ENCODE data around the gene KIAA0753. TPM values are rescaled to one million over a fixed set of nuclear protein-coding genes. Genes with fewer than 3 reads are reported as not detected.

The KIAA0753 gene
- total and polyA plus RNA-seq, 2 of the 13 experiments (the other 11 are each of a cell fraction or from before 2014, with no cell fraction given), result 5.2 to 9.1 TPM

DNA sequence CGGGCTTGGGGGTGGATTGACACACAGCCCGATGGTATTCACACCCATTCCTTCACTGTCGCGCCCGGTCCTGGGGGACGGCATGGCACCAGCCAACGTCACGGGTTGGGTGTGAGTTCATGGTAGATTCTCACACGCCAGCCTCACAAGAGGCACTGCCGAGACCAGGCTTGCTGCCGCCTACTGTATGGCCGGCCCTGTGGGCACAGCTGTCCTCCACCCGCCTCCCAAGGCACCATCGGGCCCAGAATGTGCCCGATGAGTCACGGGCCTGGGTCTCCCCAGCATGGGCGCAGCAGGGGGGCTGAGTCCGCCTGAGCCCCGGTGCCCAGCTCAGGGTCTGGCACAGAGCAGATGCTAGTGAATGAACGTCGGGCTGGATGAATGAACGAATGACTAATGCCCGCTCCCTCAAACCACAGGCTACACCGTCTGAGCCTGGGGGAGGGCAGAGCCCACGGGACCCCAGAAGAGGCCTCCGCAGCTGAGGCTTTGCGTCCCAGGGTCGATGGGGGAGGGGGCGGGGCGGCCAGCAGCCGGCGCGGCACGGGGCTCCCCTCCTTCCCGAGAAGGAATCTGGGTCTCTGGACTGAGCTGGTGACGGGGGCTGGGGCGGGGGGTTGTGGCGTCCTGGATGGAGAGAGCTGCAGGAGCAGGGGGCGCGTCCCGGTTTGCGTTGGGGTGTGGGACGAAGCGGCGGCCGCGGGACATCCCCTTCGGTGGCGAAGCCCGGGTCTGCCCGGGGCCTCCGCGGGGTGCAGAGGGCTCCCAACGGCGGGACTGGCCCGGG, 85.0 kb downstream of the KIAA0753 start (continued):
- TF ChIP-seq, protein P1, sequence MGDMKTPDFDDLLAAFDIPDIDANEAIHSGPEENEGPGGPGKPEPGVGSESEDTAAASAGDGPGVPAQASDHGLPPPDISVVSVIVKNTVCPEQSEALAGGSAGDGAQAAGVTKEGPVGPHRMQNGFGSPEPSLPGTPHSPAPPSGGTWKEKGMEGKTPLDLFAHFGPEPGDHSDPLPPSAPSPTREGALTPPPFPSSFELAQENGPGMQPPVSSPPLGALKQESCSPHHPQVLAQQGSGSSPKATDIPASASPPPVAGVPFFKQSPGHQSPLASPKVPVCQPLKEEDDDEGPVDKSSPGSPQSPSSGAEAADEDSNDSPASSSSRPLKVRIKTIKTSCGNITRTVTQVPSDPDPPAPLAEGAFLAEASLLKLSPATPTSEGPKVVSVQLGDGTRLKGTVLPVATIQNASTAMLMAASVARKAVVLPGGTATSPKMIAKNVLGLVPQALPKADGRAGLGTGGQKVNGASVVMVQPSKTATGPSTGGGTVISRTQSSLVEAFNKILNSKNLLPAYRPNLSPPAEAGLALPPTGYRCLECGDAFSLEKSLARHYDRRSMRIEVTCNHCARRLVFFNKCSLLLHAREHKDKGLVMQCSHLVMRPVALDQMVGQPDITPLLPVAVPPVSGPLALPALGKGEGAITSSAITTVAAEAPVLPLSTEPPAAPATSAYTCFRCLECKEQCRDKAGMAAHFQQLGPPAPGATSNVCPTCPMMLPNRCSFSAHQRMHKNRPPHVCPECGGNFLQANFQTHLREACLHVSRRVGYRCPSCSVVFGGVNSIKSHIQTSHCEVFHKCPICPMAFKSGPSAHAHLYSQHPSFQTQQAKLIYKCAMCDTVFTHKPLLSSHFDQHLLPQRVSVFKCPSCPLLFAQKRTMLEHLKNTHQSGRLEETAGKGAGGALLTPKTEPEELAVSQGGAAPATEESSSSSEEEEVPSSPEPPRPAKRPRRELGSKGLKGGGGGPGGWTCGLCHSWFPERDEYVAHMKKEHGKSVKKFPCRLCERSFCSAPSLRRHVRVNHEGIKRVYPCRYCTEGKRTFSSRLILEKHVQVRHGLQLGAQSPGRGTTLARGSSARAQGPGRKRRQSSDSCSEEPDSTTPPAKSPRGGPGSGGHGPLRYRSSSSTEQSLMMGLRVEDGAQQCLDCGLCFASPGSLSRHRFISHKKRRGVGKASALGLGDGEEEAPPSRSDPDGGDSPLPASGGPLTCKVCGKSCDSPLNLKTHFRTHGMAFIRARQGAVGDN (CRISPR knock-in tag; IDR thresholded peaks at IDR 0.05), result peak; percentile 17; the same call in 1 of the 2 replicates

DNA sequence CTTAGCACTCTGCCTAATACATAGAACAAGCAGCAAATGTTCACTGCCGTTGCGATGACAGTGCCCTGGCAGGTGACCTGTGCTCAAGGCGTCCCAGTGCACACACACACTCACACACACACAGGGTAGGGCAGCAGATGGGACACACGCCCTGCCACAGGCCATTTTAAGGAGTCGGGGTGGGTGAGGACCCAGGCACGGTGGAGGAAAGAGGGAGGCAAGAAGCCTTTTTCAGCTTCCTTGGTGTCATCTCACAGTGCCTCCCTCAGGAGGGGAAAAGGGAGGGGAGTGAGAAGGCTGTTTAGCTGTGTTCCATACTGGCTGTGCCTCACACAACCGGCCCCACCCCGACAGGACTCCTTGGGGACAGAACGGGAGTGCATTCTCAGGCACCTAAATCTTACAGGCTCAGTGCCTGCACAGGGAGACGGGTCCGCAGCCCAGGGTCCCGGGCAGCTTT, 85.6 kb downstream of the KIAA0753 start:
- ChIA-PET CTCF (ENCODE audit: low intra/inter-chr PET ratio, low total read pairs) (no interaction called here), POLR2A (no interaction called here)
- no TSS peak for BruUV-seq (replicated peaks)
- DNase-seq (ENCODE audit: low spot score) (no peak), ATAC-seq (no peak; the same call in 2 of the 3 replicates), FAIRE-seq (no peak)
- H3K79me2 ChIP-seq (ENCODE audit: insufficient read depth, low read length), result no peaks in the 10 kb centered on the region
- no peak overlapping the region for H2AFZ ChIP-seq (ENCODE audit: low read length)
- no peaks in the 10 kb centered on the region for H3K9me3 ChIP-seq (ENCODE audit: low read length)
- no peak overlapping the region for H3K27ac ChIP-seq (ENCODE audit: extremely low read length, insufficient read depth, low read length)
- no peaks in the 10 kb centered on the region for H4K20me1 ChIP-seq (ENCODE audit: insufficient read depth, low read length)
- WGBS (ENCODE audit: low lambda C conversion rate), result 11% methylated on average over 8 of the region's 12 CpGs
- TF ChIP-seq KLF16 (CRISPR knock-in tag; IDR thresholded peaks at IDR 0.05) (no peak), ZNF331 (CRISPR knock-in tag; IDR thresholded peaks at IDR 0.05) (no peak)
- TF ChIP-seq, protein P2, sequence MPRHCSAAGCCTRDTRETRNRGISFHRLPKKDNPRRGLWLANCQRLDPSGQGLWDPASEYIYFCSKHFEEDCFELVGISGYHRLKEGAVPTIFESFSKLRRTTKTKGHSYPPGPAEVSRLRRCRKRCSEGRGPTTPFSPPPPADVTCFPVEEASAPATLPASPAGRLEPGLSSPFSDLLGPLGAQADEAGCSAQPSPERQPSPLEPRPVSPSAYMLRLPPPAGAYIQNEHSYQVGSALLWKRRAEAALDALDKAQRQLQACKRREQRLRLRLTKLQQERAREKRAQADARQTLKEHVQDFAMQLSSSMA (CRISPR knock-in tag; IDR thresholded peaks at IDR 0.05), result no peak
- TF ChIP-seq, protein P3, sequence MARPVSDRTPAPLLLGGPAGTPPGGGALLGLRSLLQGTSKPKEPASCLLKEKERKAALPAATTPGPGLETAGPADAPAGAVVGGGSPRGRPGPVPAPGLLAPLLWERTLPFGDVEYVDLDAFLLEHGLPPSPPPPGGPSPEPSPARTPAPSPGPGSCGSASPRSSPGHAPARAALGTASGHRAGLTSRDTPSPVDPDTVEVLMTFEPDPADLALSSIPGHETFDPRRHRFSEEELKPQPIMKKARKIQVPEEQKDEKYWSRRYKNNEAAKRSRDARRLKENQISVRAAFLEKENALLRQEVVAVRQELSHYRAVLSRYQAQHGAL (CRISPR knock-in tag; IDR thresholded peaks at IDR 0.05; ENCODE audit: not compliant biosample characterization), result no peak
- TF ChIP-seq, protein P4, sequence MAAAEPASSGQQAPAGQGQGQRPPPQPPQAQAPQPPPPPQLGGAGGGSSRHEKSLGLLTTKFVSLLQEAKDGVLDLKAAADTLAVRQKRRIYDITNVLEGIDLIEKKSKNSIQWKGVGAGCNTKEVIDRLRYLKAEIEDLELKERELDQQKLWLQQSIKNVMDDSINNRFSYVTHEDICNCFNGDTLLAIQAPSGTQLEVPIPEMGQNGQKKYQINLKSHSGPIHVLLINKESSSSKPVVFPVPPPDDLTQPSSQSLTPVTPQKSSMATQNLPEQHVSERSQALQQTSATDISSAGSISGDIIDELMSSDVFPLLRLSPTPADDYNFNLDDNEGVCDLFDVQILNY (CRISPR knock-in tag; conservative IDR thresholded peaks at IDR 0.05), result no peak
- H3K4me1 ChIP-seq (ENCODE audit: insufficient read depth, low read length), result peaks cover 22% of the 10 kb centered on the region
- intact Hi-C loops (cut with micrococcal nuclease; ENCODE audit: unreplicated experiment), result loop anchor here (10.0 kb wide), 1 partner anchor 80 kb away; no protein-coding TSS in a partner anchor
- H3K4me3 ChIP-seq (replicated peaks in 1 of 3; ENCODE audit: insufficient read depth in 1 of 3, low read depth in 2 of 3, low read length in 3 of 3), result no peak overlapping the region
- no peak overlapping the region for H3K9ac ChIP-seq (ENCODE audit: insufficient read depth, low read depth, low read length)
- peaks cover 2 to 43% of the 10 kb centered on the region in 2 experiments for H3K27me3 ChIP-seq (ENCODE audit: control insufficient read depth in 1 of 2, insufficient read depth in 2 of 2, low read length in 2 of 2)
- peak overlapping the region; percentile 55; the same call in 1 of the 2 replicates for H3K4me2 ChIP-seq (ENCODE audit: low read depth, low read length)
- in situ Hi-C loops (cut with HindIII; ENCODE audit: extremely low pct_ligation_motif_present, low pct_unique_long_range_greater_than_20kb), result no loop called here
- no peaks in the 10 kb centered on the region for H3K36me3 ChIP-seq (replicated peaks in 1 of 2; ENCODE audit: control insufficient read depth in 1 of 2, insufficient read depth in 2 of 2, low read length in 2 of 2)
